ENCODE results near the gene C1orf232. TPM values are rescaled to one million over a fixed set of nuclear protein-coding genes. Genes with fewer than 3 reads are reported as not detected.

Gene C1orf232
- total RNA-seq, 1 experiment from 2014 or later: not detected

DNA sequence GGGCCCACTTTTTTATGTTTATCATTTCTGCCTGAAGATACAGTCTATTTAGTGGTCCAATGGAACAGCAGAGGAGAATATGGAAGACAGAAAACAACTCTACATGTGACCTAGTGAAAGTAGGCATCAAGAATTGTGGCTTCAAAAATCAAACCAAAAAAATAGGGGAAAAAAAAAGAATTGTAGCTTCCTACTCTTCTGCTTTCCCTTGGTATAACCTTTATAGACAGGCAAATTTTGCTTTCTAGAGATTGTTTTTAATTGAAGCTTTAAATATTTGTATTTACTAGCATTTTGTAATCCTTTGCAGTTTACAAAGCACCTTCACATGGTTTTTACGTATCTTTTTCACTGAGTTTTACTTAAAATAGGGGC is 42.8 kb downstream of the C1orf232 start:
- Histone ChIP-seq H3K36me3 (ENCODE audit: control insufficient read depth in 1 of 2, insufficient read depth in 2 of 2, low read length in 2 of 2) (no peaks in the 10 kb centered on the region), H3K27ac (ENCODE audit: low read depth, low read length) (no peak overlapping the region), H3K9me2 (ENCODE audit: insufficient read depth) (no peaks in the 10 kb centered on the region), H3K9me3 (ENCODE audit: control insufficient read depth in 1 of 2, insufficient read depth in 1 of 2, low read depth in 1 of 2, low read length in 2 of 2) (no peaks in the 10 kb centered on the region), H3K4me3 (replicated peaks in 1 of 2; ENCODE audit: low read depth in 1 of 2, low read length in 2 of 2) (no peak overlapping the region), H4K20me1 (ENCODE audit: insufficient read depth) (peaks cover 3% of the 10 kb centered on the region; the same call in 1 of the 2 replicates), H2AFZ (ENCODE audit: low read depth, low read length, poor library complexity, severe bottlenecking) (no peak overlapping the region), H3K27me3 (ENCODE audit: insufficient read depth, low read length) (no peaks in the 10 kb centered on the region), H3K9ac (ENCODE audit: low read length) (no peak overlapping the region), H3K4me2 (ENCODE audit: low read length) (peak overlapping the region; percentile 14; the same call in 1 of the 2 replicates), H3K79me2 (ENCODE audit: insufficient read depth, low read length) (peaks cover 4% of the 10 kb centered on the region; the same call in 1 of the 2 replicates), H3K4me1 (ENCODE audit: control insufficient read depth in 1 of 2, insufficient read depth in 2 of 2, low read length in 2 of 2) (peaks cover 13 to 44% of the 10 kb centered on the region in 2 experiments)
- ATAC-seq (no peak), DNase-seq (ENCODE audit: low read depth, low spot score) (no peak)
- intact Hi-C loops (cut with micrococcal nuclease): no loop called here
- RAD21 ChIA-PET (ENCODE audit: low non-redundant PET in 1 of 2, low total read pairs in 2 of 2, uncharacterized antibody in 2 of 2, unreplicated experiment in 2 of 2): no interaction called here
- POLR2A ChIA-PET: no interaction called here
- no peak for TF ChIP-seq SP1 (IDR thresholded peaks at IDR 0.05; ENCODE audit: low read depth)
- TF ChIP-seq ZNF274 (IDR thresholded peaks at IDR 0.05; ENCODE audit: low read depth, low read length): no peak
- no TSS peak for BruUV-seq (replicated peaks)
- CTCF ChIA-PET: interaction anchor here (2.0 kb wide), 1 partner anchor 108 kb away, joined by 6 read pairs; the partner anchor contains the start of gene CEP85

DNA sequence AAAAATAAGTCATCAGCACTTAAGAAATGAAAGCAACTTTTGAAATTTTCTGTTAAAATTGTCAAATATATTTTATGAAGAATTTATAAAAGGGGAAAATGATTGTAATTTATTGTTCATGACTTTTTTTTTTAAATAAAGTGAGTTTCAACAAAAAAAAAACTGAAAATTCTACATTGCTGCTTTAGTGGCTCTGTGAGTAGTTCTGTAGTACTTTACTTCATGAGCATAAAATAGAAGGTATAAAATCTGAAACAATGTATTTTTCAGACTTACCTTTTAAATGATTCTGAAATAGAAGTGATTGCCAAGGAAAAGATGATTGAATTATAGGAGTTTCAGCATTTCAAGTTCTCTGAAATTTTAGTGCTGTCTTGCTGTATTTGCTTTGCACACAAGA is 43.4 kb downstream of the C1orf232 start:
- peaks cover 3% of the 10 kb centered on the region; the same call in 1 of the 2 replicates for H4K20me1 ChIP-seq (ENCODE audit: insufficient read depth)
- ChIA-PET POLR2A (no interaction called here), CTCF (interaction anchor here (2.0 kb wide), 1 partner anchor 109 kb away, joined by 6 read pairs; the partner anchor contains the start of gene CEP85), RAD21 (ENCODE audit: low non-redundant PET in 1 of 2, low total read pairs in 2 of 2, uncharacterized antibody in 2 of 2, unreplicated experiment in 2 of 2) (no interaction called here)
- no TSS peak for BruUV-seq (replicated peaks)
- no peaks in the 10 kb centered on the region for H3K36me3 ChIP-seq (ENCODE audit: control insufficient read depth in 1 of 2, insufficient read depth in 2 of 2, low read length in 2 of 2)
- no peaks in the 10 kb centered on the region for H3K27me3 ChIP-seq (ENCODE audit: insufficient read depth, low read length)
- no peak overlapping the region for H2AFZ ChIP-seq (ENCODE audit: low read depth, low read length, poor library complexity, severe bottlenecking)
- peaks cover 4% of the 10 kb centered on the region; the same call in 1 of the 2 replicates for H3K79me2 ChIP-seq (ENCODE audit: insufficient read depth, low read length)
- H3K4me1 ChIP-seq (ENCODE audit: control insufficient read depth in 1 of 2, insufficient read depth in 2 of 2, low read length in 2 of 2): peaks cover 13 to 44% of the 10 kb centered on the region in 2 experiments
- TF ChIP-seq ELF1 (IDR thresholded peaks at IDR 0.05; ENCODE audit: borderline replicate concordance, low read depth) (no peak), ATF3 (IDR thresholded peaks at IDR 0.05) (no peak), CBX3 (IDR thresholded peaks at IDR 0.05; ENCODE audit: low read depth) (no peak)
- H3K4me2 ChIP-seq (ENCODE audit: low read length): no peak overlapping the region
- no peaks in the 10 kb centered on the region for H3K9me3 ChIP-seq (ENCODE audit: control insufficient read depth in 1 of 2, insufficient read depth in 1 of 2, low read depth in 1 of 2, low read length in 2 of 2)
- intact Hi-C loops (cut with micrococcal nuclease): no loop called here
- ATAC-seq: no peak
- H3K9ac ChIP-seq (ENCODE audit: low read length): no peak overlapping the region
- no peaks in the 10 kb centered on the region for H3K9me2 ChIP-seq (ENCODE audit: insufficient read depth)
- H3K27ac ChIP-seq (ENCODE audit: low read depth, low read length): no peak overlapping the region
- no peak for DNase-seq (ENCODE audit: low read depth, low spot score)
- H3K4me3 ChIP-seq (replicated peaks in 1 of 2; ENCODE audit: low read depth in 1 of 2, low read length in 2 of 2): no peak overlapping the region
